Measurements from ENCODE around the gene TPPP.

Gene TPPP

GRCh38 chr5:644971-645370 is 48.2 kb downstream of the TPPP start:
- no peak overlapping the region for H3K4me3 ChIP-seq (ENCODE audit: low read depth, low read length)
- DNase-seq (ENCODE audit: low read depth) = no peak
- no peak for TF ChIP-seq CTCF (IDR thresholded peaks at IDR 0.05; ENCODE audit: control insufficient read depth, extremely low read depth, insufficient read depth)

- no peak for DNase-seq (ENCODE audit: low read depth)
- no peak overlapping the region for H3K4me3 ChIP-seq (ENCODE audit: low read depth, low read length)
- TF ChIP-seq CTCF (IDR thresholded peaks at IDR 0.05; ENCODE audit: control insufficient read depth, extremely low read depth, insufficient read depth) = no peak
Measured at GRCh38 chr5:644509-644908, 48.6 kb downstream of the TPPP start.

- no peak for DNase-seq (ENCODE audit: low read depth)
- no peak overlapping the region for H3K4me3 ChIP-seq (ENCODE audit: low read depth, low read length)
- no peak for TF ChIP-seq CTCF (IDR thresholded peaks at IDR 0.05; ENCODE audit: control insufficient read depth, extremely low read depth, insufficient read depth)
Measured at GRCh38 chr5:643811-644271, 49.3 kb downstream of the TPPP start.

- TF ChIP-seq CTCF (IDR thresholded peaks at IDR 0.05; ENCODE audit: control insufficient read depth, extremely low read depth, insufficient read depth) = no peak
- H3K4me3 ChIP-seq (ENCODE audit: low read depth, low read length) = no peak overlapping the region
- DNase-seq (ENCODE audit: low read depth) = no peak
Measured at GRCh38 chr5:643351-643801, 49.8 kb downstream of the TPPP start.

- no peak for TF ChIP-seq CTCF (IDR thresholded peaks at IDR 0.05; ENCODE audit: control insufficient read depth, extremely low read depth, insufficient read depth)
- no peak overlapping the region for H3K4me3 ChIP-seq (ENCODE audit: low read depth, low read length)
Measured at GRCh38 chr5:642481-642880, 50.7 kb downstream of the TPPP start.

GRCh38 chr5:641331-641765 is 51.8 kb downstream of the TPPP start:
- TF ChIP-seq CTCF (IDR thresholded peaks at IDR 0.05; ENCODE audit: control insufficient read depth, extremely low read depth, insufficient read depth) = no peak
- no peak for DNase-seq (ENCODE audit: low read depth)
- no peak overlapping the region for H3K4me3 ChIP-seq (ENCODE audit: low read depth, low read length)

More at GRCh38 chr5:642481-642880, 50.7 kb downstream of the TPPP start:
- no peak for DNase-seq (ENCODE audit: low read depth)
